HCT116 (cell line): ENCODE measurements around the gene TECTA. TPM values are rescaled to one million over a fixed set of nuclear protein-coding genes. Genes with fewer than 3 reads are reported as not detected.

Experiments
- ATAC-seq: fragments of 200-7000 bp; cut with Tn5 transposase; 2 replicates; pipeline ENCODE4 v1.9.1; 2020; ENCODE audit warnings: mild to moderate bottlenecking, moderate library complexity
- BruUV-seq: library from RNA; stranded (reverse); fragments of 400-500 nt; replicated peaks from 2 replicates; lab custom pipeline; 2021; lab: Mats Ljungman, UMichigan
- CTCF ChIA-PET: fragments of 300-600 bp; sonication (Branson Sonifier 250); formaldehyde crosslinking; loops from one replicate; lab custom pipeline; 2021; ENCODE audit warnings: antibody characterized with exemption; lab: Charles Lee
- POLR2A ChIA-PET: fragments of 300-600, 350-600 bp; sonication (Branson Sonifier 250); formaldehyde crosslinking; loops from one replicate; lab custom pipeline; 2021; ENCODE audit warnings: antibody characterized with exemption; lab: Charles Lee
- RAD21 ChIA-PET, 2 experiments: fragments of 300-600 bp; sonication (Branson Sonifier 250); formaldehyde crosslinking; loops; one replicate each; lab custom pipeline; 2023; ENCODE audit warnings: low total read pairs in 2 of 2; ENCODE audit not compliant: uncharacterized antibody in 2 of 2, unreplicated experiment in 2 of 2, low non-redundant PET in 1 of 2; lab: Charles Lee
- DNase-seq: peaks from one replicate; pipeline ENCODE4 v3.0.0-alpha.2; 2010; ENCODE audit warnings: low read depth, low spot score
- H2AFZ ChIP-seq: fragments of 200-600 bp; shearing (Covaris generic), sonication (generic); 2 replicates; pipeline ENCODE4 v1.6.1; 2017; ENCODE audit warnings: low read depth, mixed run types, mixed read lengths, antibody characterized with exemption, low read length; ENCODE audit not compliant: poor library complexity, severe bottlenecking
- H3K27ac ChIP-seq: 2 replicates; pipeline ENCODE4 v1.5.1; 2012; ENCODE audit warnings: low read depth, low read length
- H3K27me3 ChIP-seq: fragments of 200-600 bp; sonication (generic); 2 replicates; pipeline ENCODE4 v1.6.1; 2016; ENCODE audit warnings: mixed run types, low read length, mixed read lengths; ENCODE audit not compliant: insufficient read depth
- H3K36me3 ChIP-seq, 2 experiments: fragments of 200-500 bp in 1 of 2; fragments of 200-600 bp in 1 of 2; sonication (Bioruptor generic) in 1 of 2; sonication (generic) in 1 of 2; 2 replicates each; pipeline versions ENCODE4 v1.5.1 to v1.6.1; 2014 to 2016; ENCODE audit warnings: low read length in 2 of 2, inconsistent platforms in 1 of 2, mixed read lengths in 1 of 2, mixed run types in 1 of 2; ENCODE audit not compliant: insufficient read depth in 2 of 2, control insufficient read depth in 1 of 2
- H3K4me1 ChIP-seq, 2 experiments: fragments of 200-600 bp in 1 of 2; sonication (generic) in 1 of 2; 2 replicates each; pipeline versions ENCODE4 v1.5.1 to v1.6.1; 2012 to 2017; ENCODE audit warnings: low read length in 2 of 2, inconsistent platforms in 1 of 2, mild to moderate bottlenecking in 1 of 2, mixed read lengths in 1 of 2, mixed run types in 1 of 2, moderate library complexity in 1 of 2; ENCODE audit not compliant: insufficient read depth in 2 of 2, control insufficient read depth in 1 of 2
- H3K4me2 ChIP-seq: fragments of 200-600 bp; sonication (generic); 2 replicates; pipeline ENCODE4 v1.6.1; 2017; ENCODE audit warnings: mixed run types, low read length, mixed read lengths
- H3K4me3 ChIP-seq, 2 experiments: fragments of 200-600 bp in 1 of 2; sonication (generic) in 1 of 2; replicated peaks in 1 of 2; 2 replicates each; pipeline ENCODE4 v1.5.1; 2011 to 2016; ENCODE audit warnings: low read length in 2 of 2, control low read depth in 1 of 2, low read depth in 1 of 2, mild to moderate bottlenecking in 1 of 2, mixed read lengths in 1 of 2, mixed run types in 1 of 2
- H3K79me2 ChIP-seq: fragments of 200-600 bp; sonication (generic); 2 replicates; pipeline ENCODE4 v1.6.1; 2017; ENCODE audit warnings: mild to moderate bottlenecking, mixed run types, low read length, moderate library complexity, mixed read lengths; ENCODE audit not compliant: insufficient read depth
- H3K9ac ChIP-seq: fragments of 200-600 bp; sonication (generic); 2 replicates; pipeline ENCODE4 v1.6.1; 2016; ENCODE audit warnings: low read length, mixed read lengths
- H3K9me2 ChIP-seq: fragments of 200-600 bp; sonication (generic), shearing (Covaris generic); 2 replicates; pipeline ENCODE4 v1.6.1; 2017; ENCODE audit warnings: mixed run types, mild to moderate bottlenecking, moderate library complexity; ENCODE audit not compliant: insufficient read depth
- H3K9me3 ChIP-seq, 2 experiments: fragments of 200-500 bp in 1 of 2; fragments of 200-600 bp in 1 of 2; sonication (Bioruptor generic) in 1 of 2; sonication (generic) in 1 of 2; 2 replicates each; pipeline ENCODE4 v1.6.1; 2014 to 2017; ENCODE audit warnings: low read length in 2 of 2, mixed read lengths in 2 of 2, inconsistent platforms in 1 of 2, low read depth in 1 of 2, mild to moderate bottlenecking in 1 of 2, mixed run types in 1 of 2, moderate library complexity in 1 of 2; ENCODE audit not compliant: control insufficient read depth in 1 of 2, insufficient read depth in 1 of 2
- H4K20me1 ChIP-seq: fragments of 200-600 bp; sonication (generic), shearing (Covaris generic); 2 replicates; pipeline ENCODE4 v1.6.1; 2017; ENCODE audit warnings: mixed run types, mild to moderate bottlenecking, moderate library complexity; ENCODE audit not compliant: insufficient read depth
- CEBPB ChIP-seq: IDR thresholded peaks from 2 replicates; pipeline ENCODE4 v1.6.1; 2012; ENCODE audit warnings: low read depth
- ELF1 ChIP-seq: IDR thresholded peaks from 2 replicates; pipeline ENCODE4 v1.6.1; 2012; ENCODE audit warnings: low read depth, borderline replicate concordance
- EZH2phosphoT487 ChIP-seq: fragments of 200-600 bp; IDR thresholded peaks from 2 replicates; pipeline ENCODE4 v1.6.1; 2018; ENCODE audit warnings: antibody characterized with exemption, borderline replicate concordance
- FOSL1 ChIP-seq: IDR thresholded peaks from 2 replicates; pipeline ENCODE4 v1.6.1; 2012; ENCODE audit warnings: low read depth
- JUND ChIP-seq: IDR thresholded peaks from 2 replicates; pipeline ENCODE4 v1.6.1; 2012
- POLR2AphosphoS5 ChIP-seq: IDR thresholded peaks from 2 replicates; pipeline ENCODE4 v1.6.1; 2011; ENCODE audit warnings: mild to moderate bottlenecking, low read depth, low read length, moderate library complexity
- REST ChIP-seq: IDR thresholded peaks from 2 replicates; pipeline ENCODE4 v1.6.1; 2012; ENCODE audit warnings: low read depth
- TCF7L2 ChIP-seq: IDR thresholded peaks from 2 replicates; pipeline ENCODE4 v1.7.0; 2011; ENCODE audit warnings: borderline replicate concordance, inconsistent platforms; ENCODE audit not compliant: insufficient read depth, insufficient read length; ENCODE audit errors: extremely low read depth
- ZFX ChIP-seq: fragments of 450-650 bp; IDR thresholded peaks from 2 replicates; pipeline ENCODE4 v1.6.1; 2017
- ZNF274 ChIP-seq: fragments of 200-500 bp; sonication (Bioruptor generic); IDR thresholded peaks from 2 replicates; pipeline ENCODE4 v1.6.1; 2014; ENCODE audit warnings: mild to moderate bottlenecking, low read depth, low read length, inconsistent platforms
- intact Hi-C: fragments of 100-400 bp; cut with micrococcal nuclease; formaldehyde crosslinking; loops from 2 replicates; pipeline ENCODE4 v1.10.0; 2022
- total RNA-seq: library from RNA; stranded (reverse); gene quantifications from one replicate; pipeline ENCODE4 v1.2.1, GENCODE V29; 2021; ENCODE audit not compliant: unreplicated experiment

The TECTA gene
- total RNA-seq, 1 experiment from 2014 or later = 0.81 TPM

- no peaks in the 10 kb centered on the region for H4K20me1 ChIP-seq
- POLR2A ChIA-PET = no interaction called here
- BruUV-seq = no TSS peak
- RAD21 ChIA-PET = no interaction called here
- no peak overlapping the region for H2AFZ ChIP-seq
- H3K9ac ChIP-seq = no peak overlapping the region
- no peaks in the 10 kb centered on the region for H3K79me2 ChIP-seq
- no peak overlapping the region for H3K27ac ChIP-seq
- H3K9me2 ChIP-seq = no peaks in the 10 kb centered on the region
- H3K4me1 ChIP-seq = peaks cover 5 to 9% of the 10 kb centered on the region in 2 experiments
- no peaks in the 10 kb centered on the region for H3K9me3 ChIP-seq
- CTCF ChIA-PET = no interaction called here
- no peaks in the 10 kb centered on the region for H3K27me3 ChIP-seq
- intact Hi-C loops = no loop called here
- ATAC-seq (no peak), DNase-seq (no peak)
- no peak overlapping the region for H3K4me3 ChIP-seq
- no peak for TF ChIP-seq CEBPB
- no peak for TF ChIP-seq ELF1
- no peak for TF ChIP-seq POLR2AphosphoS5
- no peak for TF ChIP-seq ZFX
- no peak for TF ChIP-seq FOSL1
- TF ChIP-seq TCF7L2 = no peak
- no peak for TF ChIP-seq REST
- TF ChIP-seq JUND = no peak
- no peak for TF ChIP-seq ZNF274
- TF ChIP-seq EZH2phosphoT487 = no peak
- H3K4me2 ChIP-seq = no peak overlapping the region
- no peaks in the 10 kb centered on the region for H3K36me3 ChIP-seq
These were observed 36.0 kb downstream of the TECTA start for GRCh38 chr11:121137005-121137404.
